Measurements from ENCODE around the gene HERC5.
"Not testable (repeated sequence)": the region's sequence is repeated elsewhere in the genome, so short reads cannot be mapped to it uniquely, and the experiment has no call there.

Gene HERC5

DNA sequence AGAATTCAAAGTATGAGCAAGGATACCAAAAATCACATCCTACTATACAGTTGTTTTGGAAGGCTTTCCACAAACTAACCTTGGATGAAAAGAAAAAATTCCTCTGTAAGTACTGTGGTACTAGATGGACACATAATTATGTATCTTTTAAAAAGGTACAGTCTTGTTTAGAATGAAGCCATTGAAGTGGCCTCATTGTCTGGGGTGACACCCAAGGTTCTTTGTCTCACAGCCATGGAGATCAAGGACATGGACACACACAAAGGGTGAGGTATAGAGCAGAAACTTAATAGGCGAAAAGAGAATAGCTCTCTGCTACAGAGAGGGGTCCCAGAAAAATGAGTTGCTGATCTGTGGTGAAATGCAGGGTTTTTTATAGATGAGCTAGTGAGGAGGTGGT is 16.8 kb upstream of the HERC5 start:
- Mint-ChIP-seq H3K27ac (no peak overlapping the region), H3K4me3 (no peak overlapping the region), H3K36me3 (ENCODE audit: low read depth) (peaks cover 17% of the 10 kb centered on the region), H3K9me3 (no peaks in the 10 kb centered on the region), H3K4me1 (ENCODE audit: low read depth) (no peaks in the 10 kb centered on the region), H3K27me3 (no peaks in the 10 kb centered on the region)

DNA sequence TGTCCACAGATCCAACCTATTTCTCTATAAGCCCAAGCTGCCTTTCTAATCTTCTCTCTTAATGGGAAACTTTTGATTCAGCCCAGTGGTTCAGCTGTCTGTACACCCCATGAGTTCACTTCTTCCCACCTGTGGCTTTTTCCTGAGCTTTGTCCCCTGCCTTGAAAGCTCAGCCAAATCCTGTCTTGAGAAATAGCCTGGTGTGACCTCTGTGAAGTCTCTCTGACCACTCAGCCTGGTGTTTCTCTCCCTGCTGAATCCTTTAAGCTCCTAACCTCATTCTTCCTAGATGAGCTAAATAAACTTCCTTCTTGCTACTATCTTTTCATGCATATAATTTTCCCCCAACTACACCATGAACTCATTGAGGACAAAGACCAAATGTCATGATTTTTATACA is 15.2 kb upstream of the HERC5 start:
- Mint-ChIP-seq H3K9me3 (no peaks in the 10 kb centered on the region), H3K4me3 (no peak overlapping the region), H3K4me1 (ENCODE audit: low read depth) (no peaks in the 10 kb centered on the region), H3K27me3 (no peaks in the 10 kb centered on the region), H3K27ac (no peak overlapping the region), H3K36me3 (ENCODE audit: low read depth) (peaks cover 12% of the 10 kb centered on the region)

DNA sequence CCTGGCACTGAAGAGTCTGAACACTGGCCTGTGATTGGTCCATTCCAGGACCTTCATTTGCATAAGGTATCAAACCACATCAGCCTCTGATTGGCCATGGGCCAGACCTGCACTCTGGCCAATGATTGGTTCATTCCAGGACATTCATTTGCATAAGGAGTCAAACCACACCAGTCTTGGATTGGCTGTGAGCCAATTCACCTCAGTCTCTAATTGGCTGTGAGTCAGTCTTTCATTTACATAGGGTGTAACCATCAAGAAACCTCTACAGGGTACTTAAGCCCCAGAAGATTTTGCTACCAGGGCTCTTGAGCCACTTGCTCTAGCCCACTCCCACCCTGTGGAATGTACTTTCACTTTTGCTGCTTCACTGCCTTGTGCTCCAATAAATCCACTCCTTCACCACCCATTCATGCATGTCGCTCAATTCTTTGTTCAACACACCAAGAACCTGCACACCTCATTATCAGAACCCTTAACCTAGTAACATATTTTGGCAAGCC is 14.2 kb upstream of the HERC5 start:
- H3K27ac Mint-ChIP-seq, result peak overlapping the region; percentile 18
- peaks cover 12% of the 10 kb centered on the region for H3K36me3 Mint-ChIP-seq (ENCODE audit: low read depth)
- no peak overlapping the region for H3K4me3 Mint-ChIP-seq
- H3K4me1 Mint-ChIP-seq (ENCODE audit: low read depth), result no peaks in the 10 kb centered on the region
- no peaks in the 10 kb centered on the region for H3K9me3 Mint-ChIP-seq
- H3K27me3 Mint-ChIP-seq, result no peaks in the 10 kb centered on the region

DNA sequence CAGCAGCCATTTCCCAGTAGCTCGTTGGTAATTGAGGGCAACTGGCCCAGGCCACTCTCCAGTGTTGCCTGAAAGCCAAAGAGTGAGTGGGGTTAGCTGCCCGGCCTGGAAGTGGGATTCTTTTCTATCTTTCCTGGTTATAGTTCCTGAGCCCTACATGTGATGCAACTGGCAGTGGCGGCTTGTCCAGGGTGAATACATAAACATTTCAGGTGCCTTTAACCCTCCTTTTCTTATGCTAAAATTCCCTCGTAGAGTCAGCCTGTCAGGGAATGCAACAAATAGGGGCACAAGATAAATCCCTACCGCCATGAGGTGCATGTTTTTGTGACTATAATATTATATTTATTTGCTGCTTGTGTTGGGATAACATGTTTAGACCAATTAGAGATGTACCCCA is 13.4 kb upstream of the HERC5 start:
- no peaks in the 10 kb centered on the region for H3K4me1 Mint-ChIP-seq (ENCODE audit: low read depth)
- no peaks in the 10 kb centered on the region for H3K27me3 Mint-ChIP-seq
- H3K4me3 Mint-ChIP-seq, result no peak overlapping the region
- H3K36me3 Mint-ChIP-seq (ENCODE audit: low read depth), result peaks cover 12% of the 10 kb centered on the region
- no peaks in the 10 kb centered on the region for H3K9me3 Mint-ChIP-seq
- peak overlapping the region; percentile 18 for H3K27ac Mint-ChIP-seq

DNA sequence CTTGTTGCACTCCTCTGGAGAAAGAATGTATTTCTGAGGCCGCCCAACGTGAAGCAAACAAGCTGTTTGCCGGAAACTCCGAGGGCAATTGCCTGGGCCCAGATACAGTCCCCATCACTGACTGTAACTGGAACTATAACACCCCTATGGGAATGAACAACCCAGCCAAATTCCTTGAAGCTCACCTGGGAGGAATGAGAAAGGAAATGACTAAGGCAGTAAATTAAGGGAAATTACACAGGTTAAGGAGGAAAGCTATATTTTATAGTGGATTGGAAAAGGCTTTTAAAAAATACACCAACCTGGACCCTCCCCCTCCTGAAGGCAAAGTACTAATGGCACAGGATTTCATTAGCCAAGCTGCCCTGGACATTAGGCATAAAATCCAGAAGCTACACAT is 11.7 kb upstream of the HERC5 start:
- H3K4me1 Mint-ChIP-seq (ENCODE audit: low read depth), result no peaks in the 10 kb centered on the region
- peaks cover 8% of the 10 kb centered on the region for H3K36me3 Mint-ChIP-seq (ENCODE audit: low read depth)
- H3K4me3 Mint-ChIP-seq, result no peak overlapping the region
- H3K27me3 Mint-ChIP-seq, result no peaks in the 10 kb centered on the region
- no peaks in the 10 kb centered on the region for H3K9me3 Mint-ChIP-seq
- H3K27ac Mint-ChIP-seq, result no peak overlapping the region

DNA sequence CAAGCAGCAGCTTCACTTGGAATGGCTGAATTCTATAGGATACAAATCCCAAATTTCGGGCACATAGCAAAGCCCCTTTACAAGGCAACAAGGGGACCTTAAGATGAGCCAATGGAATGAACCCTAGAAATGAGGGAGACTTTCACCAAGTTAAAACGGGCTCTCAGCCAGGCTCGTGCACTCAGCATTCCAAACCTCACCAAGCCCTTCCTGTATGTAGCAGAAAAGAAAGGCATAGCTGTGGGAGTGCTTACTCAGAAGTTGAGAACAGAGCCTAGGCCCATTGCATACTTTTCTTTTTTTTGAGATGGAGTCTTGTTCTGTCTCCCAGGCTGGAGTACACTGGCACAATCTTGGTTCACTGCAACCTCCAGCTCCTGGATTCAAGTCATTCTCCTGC is 10.8 kb upstream of the HERC5 start:
- no peaks in the 10 kb centered on the region for H3K4me1 Mint-ChIP-seq (ENCODE audit: low read depth)
- H3K9me3 Mint-ChIP-seq, result no peaks in the 10 kb centered on the region
- no peak overlapping the region for H3K27ac Mint-ChIP-seq
- H3K4me3 Mint-ChIP-seq, result no peak overlapping the region
- H3K27me3 Mint-ChIP-seq, result no peaks in the 10 kb centered on the region
- H3K36me3 Mint-ChIP-seq (ENCODE audit: low read depth), result peaks cover 8% of the 10 kb centered on the region

DNA sequence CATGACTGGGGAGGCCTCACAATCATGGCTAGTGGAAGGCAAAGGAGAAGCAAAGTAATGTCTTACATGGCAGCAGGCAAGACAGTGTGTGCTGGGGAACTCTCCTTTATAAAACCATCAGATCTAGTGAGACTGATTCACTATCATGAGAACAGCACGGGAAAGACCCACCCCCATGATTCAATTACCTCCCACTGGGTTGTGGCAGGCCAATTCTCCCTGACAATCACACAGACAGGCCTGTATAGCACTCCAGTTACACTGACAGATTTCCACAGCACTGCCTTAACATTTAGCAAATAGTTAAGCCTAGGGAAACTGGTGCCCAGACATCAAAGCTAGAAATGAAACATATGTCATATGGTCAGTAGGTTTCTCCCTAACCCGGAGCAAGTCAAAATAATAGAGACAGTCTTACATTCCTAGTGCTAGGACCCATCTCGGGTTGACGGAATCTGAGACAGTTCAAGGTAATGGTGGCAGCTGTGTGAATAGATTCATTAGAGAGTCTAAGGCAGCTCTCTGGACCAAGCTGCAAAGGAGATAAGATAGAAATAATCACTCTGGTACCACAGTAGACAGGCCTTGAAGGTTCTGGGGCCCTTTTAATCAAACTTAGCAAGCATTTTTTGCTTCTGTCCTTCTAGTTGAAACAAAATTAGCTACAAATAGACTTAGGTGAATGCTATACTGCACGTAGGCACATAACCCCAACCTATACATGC is 9.4 kb upstream of the HERC5 start:
- no peaks in the 10 kb centered on the region for H3K9me3 Mint-ChIP-seq
- H3K36me3 Mint-ChIP-seq (ENCODE audit: low read depth), result peaks cover under 1% of the 10 kb centered on the region
- H3K27me3 Mint-ChIP-seq, result no peaks in the 10 kb centered on the region
- no peaks in the 10 kb centered on the region for H3K4me1 Mint-ChIP-seq (ENCODE audit: low read depth)
- H3K27ac Mint-ChIP-seq, result no peak overlapping the region
- H3K4me3 Mint-ChIP-seq, result no peak overlapping the region

DNA sequence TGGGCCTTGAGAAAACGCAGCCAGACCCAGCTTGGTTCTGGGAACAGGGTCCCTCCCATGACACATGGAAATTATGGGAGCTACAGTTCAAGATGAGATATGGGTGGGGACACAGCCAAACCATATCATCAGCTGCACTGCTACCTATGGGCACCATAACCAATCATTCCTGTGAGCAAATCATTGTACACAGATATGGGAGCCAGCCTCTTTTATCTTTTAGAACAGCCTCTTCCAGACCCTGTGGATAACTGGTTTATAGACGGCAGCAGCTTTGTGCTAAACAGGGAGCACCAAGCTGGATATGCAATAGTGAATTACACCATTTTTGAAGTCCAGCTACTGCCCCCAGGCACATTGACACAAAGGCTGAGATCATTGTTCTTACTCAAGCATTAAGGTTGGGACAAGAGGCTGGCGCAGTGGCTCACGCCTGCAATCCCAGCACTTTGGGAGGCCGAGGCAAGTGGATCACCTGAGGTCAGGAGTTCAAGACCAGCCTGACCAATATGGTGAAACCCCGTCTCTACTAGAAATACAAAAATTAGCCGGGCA is 8.6 kb upstream of the HERC5 start:
- H3K4me3 Mint-ChIP-seq; H3K4me1 Mint-ChIP-seq (ENCODE audit: low read depth); H3K36me3 Mint-ChIP-seq (ENCODE audit: low read depth); H3K27me3 Mint-ChIP-seq; H3K9me3 Mint-ChIP-seq; H3K27ac Mint-ChIP-seq: not testable (repeated sequence)

DNA sequence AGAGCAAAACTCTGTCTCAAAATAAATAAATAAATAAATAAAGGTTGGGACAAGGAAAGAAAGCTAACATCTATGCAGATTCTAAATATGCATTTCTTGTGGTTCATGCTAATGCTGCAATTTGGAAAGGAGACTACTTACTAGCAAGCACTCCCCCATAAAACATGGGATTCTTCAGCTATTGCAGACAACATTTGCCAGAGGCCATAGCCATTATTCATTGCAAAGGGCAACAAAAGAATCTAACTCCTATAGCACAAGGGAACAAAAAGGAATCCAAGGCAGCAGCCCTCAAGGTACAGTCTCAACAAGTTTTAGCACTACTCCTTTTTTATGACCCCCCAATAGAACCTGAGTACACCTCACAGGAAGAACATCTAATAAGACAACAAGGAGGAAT is 8.0 kb upstream of the HERC5 start:
- H3K4me3 Mint-ChIP-seq, result no peak overlapping the region
- H3K4me1 Mint-ChIP-seq (ENCODE audit: low read depth), result no peaks in the 10 kb centered on the region
- no peaks in the 10 kb centered on the region for H3K27me3 Mint-ChIP-seq
- no peak overlapping the region for H3K27ac Mint-ChIP-seq
- H3K36me3 Mint-ChIP-seq (ENCODE audit: low read depth), result no peaks in the 10 kb centered on the region
- H3K9me3 Mint-ChIP-seq, result peaks cover 4% of the 10 kb centered on the region

DNA sequence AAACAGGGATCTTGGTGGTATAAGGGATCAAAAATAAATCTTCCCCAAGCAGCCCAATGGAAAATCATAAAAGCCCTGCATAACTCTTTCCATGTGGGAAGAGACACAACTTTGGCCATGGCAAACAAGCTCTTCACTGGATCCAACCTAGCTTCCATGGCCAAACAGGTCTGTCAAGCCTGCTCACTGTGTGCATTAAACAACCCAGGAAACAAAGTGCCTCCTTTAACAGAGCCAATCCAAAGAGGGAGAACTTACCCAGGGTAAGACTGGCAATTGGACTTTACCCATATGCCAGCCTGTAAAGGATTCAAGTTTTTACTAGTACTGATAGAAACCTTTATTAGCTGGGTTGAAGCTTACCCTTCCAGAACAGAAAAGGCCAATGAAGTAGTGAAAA is 7.6 kb upstream of the HERC5 start:
- no peak overlapping the region for H3K27ac Mint-ChIP-seq
- H3K36me3 Mint-ChIP-seq (ENCODE audit: low read depth), result no peaks in the 10 kb centered on the region
- no peak overlapping the region for H3K4me3 Mint-ChIP-seq
- H3K27me3 Mint-ChIP-seq, result no peaks in the 10 kb centered on the region
- no peaks in the 10 kb centered on the region for H3K4me1 Mint-ChIP-seq (ENCODE audit: low read depth)
- H3K9me3 Mint-ChIP-seq, result peaks cover 4% of the 10 kb centered on the region

DNA sequence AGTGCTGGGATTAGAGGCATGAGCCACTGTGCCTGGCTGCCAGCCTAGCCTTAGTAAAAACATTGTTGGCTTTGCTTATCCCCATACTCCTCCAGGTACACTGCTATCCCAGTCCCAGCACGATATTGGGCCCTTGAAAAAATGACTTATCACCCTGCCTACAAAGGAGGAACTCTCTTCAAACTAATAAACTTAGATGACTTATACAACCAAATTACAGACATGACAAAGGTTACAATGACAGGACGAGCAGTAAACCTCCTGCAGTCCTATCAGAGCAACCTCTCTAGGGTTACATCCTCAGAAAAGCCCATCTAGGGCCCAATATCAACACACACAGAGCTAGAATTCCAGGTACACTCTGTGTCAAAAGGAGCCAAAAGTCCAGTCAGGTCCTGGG is 5.7 kb upstream of the HERC5 start:
- no peak overlapping the region for H3K27ac Mint-ChIP-seq
- no peaks in the 10 kb centered on the region for H3K36me3 Mint-ChIP-seq (ENCODE audit: low read depth)
- no peak overlapping the region for H3K4me3 Mint-ChIP-seq
- H3K4me1 Mint-ChIP-seq (ENCODE audit: low read depth), result peaks cover 8% of the 10 kb centered on the region
- H3K27me3 Mint-ChIP-seq, result no peaks in the 10 kb centered on the region
- H3K9me3 Mint-ChIP-seq, result peaks cover 4% of the 10 kb centered on the region

DNA sequence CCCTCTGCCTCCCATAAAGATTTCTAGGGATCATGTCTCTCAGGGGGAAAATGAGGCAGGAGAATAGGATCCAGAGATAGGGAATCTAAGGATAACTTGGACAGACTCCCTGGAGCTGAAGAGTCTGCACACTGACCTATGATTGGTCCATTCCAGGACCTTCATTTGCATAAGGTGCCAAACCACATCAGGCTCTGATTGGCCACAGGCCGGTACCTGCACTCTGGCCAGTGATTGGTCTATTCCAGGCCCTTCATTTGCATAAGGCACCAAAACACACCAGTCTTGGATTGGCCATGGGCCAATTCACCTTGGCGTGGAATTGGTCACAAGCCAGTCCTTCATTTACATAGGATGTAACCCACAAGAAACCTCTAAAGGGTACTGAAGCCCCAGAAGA is 4.0 kb upstream of the HERC5 start:
- peaks cover 2% of the 10 kb centered on the region for H3K27me3 Mint-ChIP-seq

DNA sequence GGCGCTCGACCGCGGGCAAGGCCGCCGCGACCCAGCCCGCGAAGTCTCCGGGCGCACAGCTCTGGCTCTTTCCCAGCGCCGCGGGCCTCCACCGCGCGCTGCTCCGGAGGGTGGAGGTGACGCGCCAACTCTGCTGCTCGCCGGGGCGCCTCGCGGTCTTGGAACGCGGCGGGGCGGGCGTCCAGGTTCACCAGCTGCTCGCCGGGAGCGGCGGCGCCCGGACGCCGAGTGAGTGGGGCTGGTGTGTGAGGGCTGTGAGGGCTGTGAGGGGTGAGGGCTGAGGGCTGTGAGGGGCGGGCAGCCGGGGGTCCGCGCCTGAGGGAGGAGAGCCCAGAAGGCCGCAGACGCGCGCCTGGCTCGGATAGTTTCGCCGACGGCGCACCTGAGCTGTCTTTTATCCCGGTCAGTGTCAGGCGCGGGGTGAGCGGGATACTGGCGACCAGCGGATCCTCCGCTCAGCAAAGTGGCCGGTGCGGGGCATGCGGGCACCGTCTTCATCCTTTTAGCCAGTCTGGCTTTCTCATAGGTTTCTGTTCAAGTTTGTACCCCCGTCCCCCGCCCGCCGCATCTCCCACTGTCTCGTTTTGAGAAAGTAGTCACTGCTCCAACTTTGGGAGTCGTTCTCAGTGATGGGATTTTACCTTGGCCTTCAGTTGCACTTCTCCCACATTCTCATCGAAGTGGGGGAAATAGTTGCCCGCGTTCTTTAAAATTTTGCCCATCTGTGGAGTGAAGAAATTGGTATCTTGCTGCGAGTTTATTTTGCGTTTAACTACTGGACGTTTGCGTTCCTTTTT is 586 bp downstream of the HERC5 start:
- peaks cover 6% of the 10 kb centered on the region for H3K27me3 Mint-ChIP-seq
- H3K4me1 Mint-ChIP-seq (ENCODE audit: low read depth), result peaks cover 26% of the 10 kb centered on the region
- peaks cover 3% of the 10 kb centered on the region for H3K36me3 Mint-ChIP-seq (ENCODE audit: low read depth)
- peaks cover 4% of the 10 kb centered on the region for H3K9me3 Mint-ChIP-seq
- H3K4me3 Mint-ChIP-seq, result peak overlapping the region; percentile 96
- H3K27ac Mint-ChIP-seq, result peak overlapping the region; percentile 81

More for the DNA sequence above, 4.0 kb upstream of the HERC5 start:
- no peak overlapping the region for H3K27ac Mint-ChIP-seq
- no peak overlapping the region for H3K4me3 Mint-ChIP-seq
- H3K36me3 Mint-ChIP-seq (ENCODE audit: low read depth), result no peaks in the 10 kb centered on the region
- H3K4me1 Mint-ChIP-seq (ENCODE audit: low read depth), result peaks cover 17% of the 10 kb centered on the region
- H3K9me3 Mint-ChIP-seq, result peaks cover 4% of the 10 kb centered on the region

DNA sequence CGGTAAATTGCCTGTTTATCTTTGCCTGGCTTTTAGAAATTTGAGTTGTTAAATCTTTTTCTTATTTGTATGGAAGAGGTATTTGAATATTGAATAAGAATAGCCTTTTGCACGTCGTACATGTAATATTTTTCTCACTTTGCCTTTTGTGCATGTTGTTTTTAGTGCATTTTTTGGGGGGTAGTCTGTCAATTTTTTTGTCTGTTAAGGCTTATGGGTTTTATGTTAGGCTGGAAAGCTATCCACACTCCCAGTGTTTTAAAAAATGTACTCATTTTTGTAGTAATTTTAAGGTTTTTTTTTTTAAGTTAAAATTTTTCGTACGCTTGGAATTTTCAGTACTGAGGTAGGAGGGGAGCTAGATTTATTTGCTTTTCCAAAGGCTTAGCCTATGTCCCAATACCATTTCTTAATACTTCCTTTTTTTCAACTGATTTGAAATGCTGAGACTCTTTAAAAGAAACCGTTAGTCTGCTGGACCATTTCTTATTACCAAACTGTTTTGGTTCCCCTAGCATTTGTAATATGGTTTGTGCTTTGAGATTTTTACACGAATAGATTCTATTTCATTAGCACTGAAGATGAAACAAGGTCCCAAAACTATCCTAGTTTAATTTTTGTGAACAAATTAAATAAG is 1.3 kb downstream of the HERC5 start:
- peak overlapping the region; percentile 81 for H3K27ac Mint-ChIP-seq
- H3K4me3 Mint-ChIP-seq, result peak overlapping the region; percentile 96
- peaks cover 26% of the 10 kb centered on the region for H3K4me1 Mint-ChIP-seq (ENCODE audit: low read depth)
- peaks cover 8% of the 10 kb centered on the region for H3K36me3 Mint-ChIP-seq (ENCODE audit: low read depth)
- H3K27me3 Mint-ChIP-seq, result peaks cover 6% of the 10 kb centered on the region
- peaks cover 4% of the 10 kb centered on the region for H3K9me3 Mint-ChIP-seq

DNA sequence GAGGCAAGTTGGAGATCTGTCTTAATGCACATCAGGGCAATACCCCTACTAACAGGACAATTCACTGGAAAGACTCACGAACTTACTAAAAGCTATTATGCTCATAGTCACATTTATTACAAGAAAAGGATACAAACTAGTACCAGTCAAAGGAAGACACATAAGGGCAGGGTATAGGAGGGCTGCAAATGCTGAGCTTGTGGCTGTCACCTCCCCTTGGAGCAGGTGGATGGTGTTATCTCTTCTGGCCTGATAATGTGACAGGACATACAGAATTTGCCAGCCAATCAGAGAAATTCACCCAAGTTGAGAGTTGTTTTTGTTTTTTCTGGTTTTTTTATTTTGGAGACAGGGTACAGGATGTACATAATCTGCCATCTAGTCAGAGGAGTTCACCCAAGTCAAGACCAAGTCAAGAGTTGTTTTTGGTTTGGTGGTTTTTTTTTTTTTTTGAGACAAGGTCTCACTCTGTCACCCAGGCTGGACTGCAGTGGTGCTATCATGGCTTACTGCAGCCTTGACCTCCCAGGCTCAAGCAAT is 8.8 kb downstream of the HERC5 start:
- Mint-ChIP-seq H3K4me1 (ENCODE audit: low read depth) (peaks cover 3% of the 10 kb centered on the region), H3K4me3 (no peak overlapping the region), H3K27ac (no peak overlapping the region), H3K36me3 (ENCODE audit: low read depth) (peaks cover 51% of the 10 kb centered on the region), H3K9me3 (no peaks in the 10 kb centered on the region), H3K27me3 (no peaks in the 10 kb centered on the region)

Data from stimulated activated naive CD8-positive, alpha-beta T cell treated with anti-CD3 and anti-CD28 coated beads, Interleukin-15, Interleukin-2, amounts not matched to agents 100 ng/mL and 50 ng/mL, for 24 hours (primary cell).